H7 (cell line): ENCODE results near the gene CCDC50. TPM values are rescaled to one million over a fixed set of nuclear protein-coding genes. Genes with fewer than 3 reads are reported as not detected.

Experiments
- DNase-seq: peaks from one replicate; pipeline ENCODE4 v3.0.0; 2012
- H3K27me3 ChIP-seq: 2 replicates; pipeline ENCODE4 v1.6.0; 2011; ENCODE audit warnings: mild to moderate bottlenecking, low read length; ENCODE audit not compliant: control insufficient read depth, insufficient read depth
- H3K36me3 ChIP-seq: replicated peaks from 2 replicates; pipeline ENCODE4 v1.5.1; 2011; ENCODE audit warnings: low read length; ENCODE audit not compliant: control insufficient read depth, insufficient read depth
- H3K4me3 ChIP-seq: 2 replicates; pipeline ENCODE4 v1.5.1; 2011; ENCODE audit warnings: low read depth, mild to moderate bottlenecking, control low read depth, low read length, moderate library complexity; ENCODE audit not compliant: insufficient read depth
- total RNA-seq: library from RNA; depleted of rRNA; stranded (reverse); fragments of >200 nt; shearing (Covaris generic); gene quantifications from 2 replicates; pipeline ENCODE4 v1.2.3, GENCODE V29; 2014

Gene CCDC50
- total RNA-seq, 1 experiment from 2014 or later, result 23.9 TPM

- no peaks in the 10 kb centered on the region for H3K27me3 ChIP-seq
- no peak overlapping the region for H3K4me3 ChIP-seq
- DNase-seq, result no peak
- no peaks in the 10 kb centered on the region for H3K36me3 ChIP-seq
Observed at GRCh38 chr3:191390580-191390979, 61.4 kb downstream of the CCDC50 start.

DNA sequence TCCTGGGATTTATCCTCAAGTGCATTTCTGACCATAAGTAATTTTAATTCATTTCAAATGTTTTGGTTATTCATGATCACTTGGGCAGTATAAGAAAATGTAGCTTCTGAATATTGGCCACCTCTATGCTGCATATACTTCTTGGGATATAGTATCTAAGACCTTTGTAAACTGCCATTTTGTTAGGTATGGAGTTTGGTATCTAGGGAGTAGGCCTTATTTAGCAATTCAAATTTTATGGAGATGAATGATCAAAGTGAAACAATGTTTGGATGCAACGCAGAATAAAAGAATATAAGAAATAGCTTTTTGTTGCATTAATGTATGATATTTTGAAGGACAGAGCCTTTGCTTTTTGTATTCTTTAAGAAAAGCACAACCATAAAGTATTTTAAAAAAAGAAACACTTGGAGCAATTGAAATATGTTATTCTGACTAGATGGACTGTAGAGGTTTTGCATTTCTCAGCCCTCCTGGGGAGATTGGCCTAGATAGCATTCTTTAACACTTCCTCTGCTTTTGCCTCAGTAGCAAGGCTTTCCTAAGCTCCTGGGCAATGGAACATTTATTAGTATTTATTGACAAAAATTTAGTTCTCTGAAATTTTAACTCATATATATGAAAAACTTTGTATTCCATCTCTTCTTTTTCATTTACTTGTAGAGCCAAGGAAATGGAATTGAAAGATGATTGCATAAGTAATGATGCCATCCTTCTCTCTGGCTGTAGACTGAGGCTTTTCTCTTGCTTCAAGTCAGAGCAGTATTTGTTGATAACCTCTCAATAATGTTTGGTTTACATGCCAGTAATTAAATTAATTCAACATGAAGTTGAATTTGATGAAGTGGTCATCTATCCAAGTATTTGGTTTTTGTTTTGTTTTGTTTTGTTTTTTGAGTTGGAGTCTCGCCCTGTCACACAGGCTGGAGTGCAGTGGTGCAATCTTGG is 62.9 kb downstream of the CCDC50 start:
- peak; percentile 20 for DNase-seq
- no peak overlapping the region for H3K4me3 ChIP-seq

DNA sequence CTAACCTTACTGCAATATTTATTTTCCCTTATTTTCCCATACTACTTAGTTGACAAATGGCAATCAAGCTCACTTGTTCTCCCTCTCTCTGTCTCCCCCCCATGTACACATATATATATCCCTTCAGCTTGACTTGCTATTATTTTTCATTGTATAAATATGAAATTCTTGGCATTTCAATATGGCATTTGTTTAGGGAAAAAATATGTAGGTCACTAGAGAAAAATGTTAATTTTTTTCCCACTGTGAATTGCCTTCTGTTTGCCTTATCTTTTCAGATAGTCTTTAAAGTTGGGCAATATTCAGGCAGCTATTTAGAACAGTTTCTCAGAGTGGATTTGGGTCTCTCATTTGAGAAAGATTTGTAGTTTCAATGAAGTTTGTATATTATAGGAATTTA is 64.0 kb downstream of the CCDC50 start:
- H3K36me3 ChIP-seq, result no peaks in the 10 kb centered on the region
- no peak for DNase-seq
- no peak overlapping the region for H3K4me3 ChIP-seq
- no peaks in the 10 kb centered on the region for H3K27me3 ChIP-seq

More for the DNA sequence above, 62.9 kb downstream of the CCDC50 start:
- H3K27me3 ChIP-seq, result no peaks in the 10 kb centered on the region
- H3K36me3 ChIP-seq, result no peaks in the 10 kb centered on the region

GRCh38 chr3:191397771-191398170 is 68.6 kb downstream of the CCDC50 start:
- H3K36me3 ChIP-seq, result no peaks in the 10 kb centered on the region
- no peak for DNase-seq
- no peaks in the 10 kb centered on the region for H3K27me3 ChIP-seq
- no peak overlapping the region for H3K4me3 ChIP-seq

GRCh38 chr3:191398607-191399006 is 69.4 kb downstream of the CCDC50 start:
- Histone ChIP-seq H3K36me3 (no peaks in the 10 kb centered on the region), H3K27me3 (no peaks in the 10 kb centered on the region), H3K4me3 (no peak overlapping the region)
- DNase-seq, result no peak

DNA sequence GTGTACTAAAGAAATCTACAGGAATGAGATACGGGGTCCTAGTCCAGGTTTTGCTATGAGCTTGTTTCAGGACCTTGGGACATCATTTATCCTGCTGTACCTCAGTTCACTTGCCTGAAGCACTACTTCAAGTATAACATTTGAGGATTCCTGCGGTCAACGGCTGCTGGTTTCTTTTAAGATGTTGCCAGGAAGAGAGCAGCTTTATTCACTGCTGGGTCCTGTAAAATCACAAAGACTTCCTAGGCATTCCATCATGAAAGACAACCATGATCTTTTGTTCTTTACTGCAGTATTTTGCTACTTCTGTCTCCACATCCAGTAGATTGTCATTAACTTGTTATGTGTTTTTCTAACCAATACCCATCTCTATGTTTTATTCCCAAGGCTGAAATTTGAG is 70.7 kb downstream of the CCDC50 start:
- Histone ChIP-seq H3K27me3 (no peaks in the 10 kb centered on the region), H3K4me3 (no peak overlapping the region), H3K36me3 (no peaks in the 10 kb centered on the region)
- no peak for DNase-seq

DNA sequence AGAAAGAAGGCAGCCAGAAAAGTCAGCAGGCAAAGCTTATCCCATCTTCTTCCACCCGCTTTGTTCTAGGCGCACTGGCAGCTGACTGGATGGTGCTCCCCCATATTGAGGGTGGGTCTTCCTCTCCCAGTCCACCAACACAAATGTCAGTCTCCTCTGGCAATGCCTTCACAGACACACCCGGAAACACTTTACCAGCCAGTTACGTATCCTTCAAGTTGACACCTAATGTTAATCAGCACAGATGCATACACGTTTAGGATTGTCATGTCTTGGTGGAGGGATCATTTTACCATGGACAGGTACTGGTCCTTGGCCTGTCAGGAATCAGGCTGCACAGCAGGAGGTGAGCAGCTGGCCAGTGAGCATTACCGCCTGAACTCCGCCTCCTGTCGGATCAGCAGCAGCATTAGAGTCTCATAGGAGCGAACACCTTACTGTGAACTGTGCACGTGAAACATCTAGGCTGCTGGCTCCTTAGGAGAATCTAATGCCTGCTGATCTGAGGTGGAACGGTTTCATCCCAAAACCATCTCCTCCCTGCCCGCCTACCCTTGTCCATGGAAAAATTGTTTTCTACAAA is 72.7 kb downstream of the CCDC50 start:
- Histone ChIP-seq H3K36me3 (no peaks in the 10 kb centered on the region), H3K4me3 (no peak overlapping the region), H3K27me3 (no peaks in the 10 kb centered on the region)
- DNase-seq, result no peak

- no peaks in the 10 kb centered on the region for H3K36me3 ChIP-seq
- H3K27me3 ChIP-seq, result no peaks in the 10 kb centered on the region
- no peak for DNase-seq
- H3K4me3 ChIP-seq, result no peak overlapping the region
Observed at GRCh38 chr3:191409791-191410359, 80.7 kb downstream of the CCDC50 start.

DNA sequence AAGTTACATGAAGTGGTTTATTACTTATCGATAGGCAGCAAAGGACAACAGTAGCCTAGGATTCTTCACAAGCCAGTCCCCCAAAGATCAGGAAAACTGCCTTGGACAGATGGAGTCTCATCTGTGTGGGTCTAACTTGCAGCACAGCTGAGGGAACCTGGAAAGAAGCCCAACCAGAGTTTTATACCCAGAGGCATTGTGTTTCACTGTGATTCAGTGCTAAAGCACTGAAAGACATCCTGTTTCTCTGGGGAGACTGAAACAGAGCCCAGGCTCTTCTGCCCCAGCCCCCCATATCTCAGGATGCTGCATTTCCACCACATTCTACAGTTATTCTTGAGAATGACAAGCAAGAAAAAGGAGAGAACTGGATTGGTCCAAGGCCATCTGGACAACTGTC is 83.6 kb downstream of the CCDC50 start:
- Histone ChIP-seq H3K4me3 (no peak overlapping the region), H3K27me3 (no peaks in the 10 kb centered on the region), H3K36me3 (no peaks in the 10 kb centered on the region)
- DNase-seq, result no peak

- Histone ChIP-seq H3K4me3 (no peak overlapping the region), H3K27me3 (no peaks in the 10 kb centered on the region)
- DNase-seq, result no peak
Observed at GRCh38 chr3:191414286-191414685, 85.1 kb downstream of the CCDC50 start.

DNA sequence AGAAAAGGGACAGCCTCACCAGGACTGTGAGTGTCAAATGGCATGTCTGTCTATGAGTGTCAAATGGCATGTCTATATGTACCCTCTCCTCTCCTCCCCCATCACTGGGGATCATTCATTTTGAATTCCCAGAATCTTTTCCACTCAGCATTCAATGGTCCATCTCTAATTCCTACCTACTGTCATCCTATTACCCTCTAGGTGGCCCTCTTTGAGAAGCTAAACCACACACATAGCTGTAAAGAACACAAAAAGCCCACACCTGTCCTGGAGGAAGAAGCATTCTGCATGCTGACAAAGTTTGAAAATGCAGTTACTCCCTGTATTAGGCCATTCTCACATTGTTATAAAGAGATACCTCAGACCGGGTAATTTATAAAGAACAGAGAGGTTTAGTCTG is 85.5 kb downstream of the CCDC50 start:
- Histone ChIP-seq H3K36me3 (no peaks in the 10 kb centered on the region), H3K27me3 (no peaks in the 10 kb centered on the region), H3K4me3 (no peak overlapping the region)
- no peak for DNase-seq

More at GRCh38 chr3:191414286-191414685, 85.1 kb downstream of the CCDC50 start:
- no peaks in the 10 kb centered on the region for H3K36me3 ChIP-seq

- Histone ChIP-seq H3K27me3 (no peaks in the 10 kb centered on the region), H3K36me3 (no peaks in the 10 kb centered on the region), H3K4me3 (no peak overlapping the region)
- no peak for DNase-seq
Observed at GRCh38 chr3:191415566-191415965, 86.4 kb downstream of the CCDC50 start.

DNA sequence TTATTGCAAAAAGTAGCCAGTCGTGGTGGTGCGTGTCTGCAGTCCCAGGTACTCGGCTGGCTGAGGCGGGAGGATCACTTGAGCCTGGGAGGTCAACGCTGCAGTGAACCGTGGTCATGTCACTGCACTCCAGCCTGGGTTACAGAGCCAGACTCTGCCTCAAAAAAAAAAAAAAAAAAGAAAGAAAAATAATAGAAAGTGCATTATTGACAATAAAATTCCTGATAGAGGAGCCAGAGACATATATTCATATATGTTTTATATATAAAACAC is 88.2 kb downstream of the CCDC50 start:
- Histone ChIP-seq H3K4me3 (no peak overlapping the region), H3K36me3 (no peaks in the 10 kb centered on the region), H3K27me3 (no peaks in the 10 kb centered on the region)
- DNase-seq, result no peak

- H3K27me3 ChIP-seq, result no peaks in the 10 kb centered on the region
- no peaks in the 10 kb centered on the region for H3K36me3 ChIP-seq
- DNase-seq, result no peak
- no peak overlapping the region for H3K4me3 ChIP-seq
Observed at GRCh38 chr3:191420771-191421170, 91.6 kb downstream of the CCDC50 start.

DNA sequence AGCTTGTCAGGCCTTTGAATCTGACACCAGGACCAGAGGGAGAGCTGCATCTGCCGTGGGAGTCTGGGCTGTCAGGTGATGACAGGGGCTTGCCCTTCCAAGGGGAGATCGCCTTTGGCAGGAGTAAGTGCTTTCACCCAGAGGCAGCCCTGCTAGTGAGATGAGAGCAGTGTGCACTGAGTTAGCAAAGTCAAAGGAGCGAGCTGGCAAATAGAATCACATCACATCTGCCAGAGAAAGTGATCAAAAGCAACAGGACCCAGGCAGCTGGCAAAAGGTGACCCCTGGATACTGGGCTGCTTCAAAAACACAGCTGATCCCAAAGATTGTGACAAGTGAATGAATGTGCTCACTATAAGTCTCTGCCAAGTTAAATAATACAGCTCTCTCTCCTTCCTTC is 95.7 kb downstream of the CCDC50 start:
- H3K4me3 ChIP-seq, result no peak overlapping the region
- H3K36me3 ChIP-seq, result no peaks in the 10 kb centered on the region
- H3K27me3 ChIP-seq, result no peaks in the 10 kb centered on the region
- no peak for DNase-seq
